Stimulated activated CD8-positive, alpha-beta memory T cell treated with anti-CD3 and anti-CD28 coated beads, Interleukin-4, amount 100 ng/mL, for 1 hour (primary cell): ENCODE data around the gene BCKDK.
"Not testable (repeated sequence)": the region's sequence is repeated elsewhere in the genome, so short reads cannot be mapped to it uniquely, and the experiment has no call there.

Experiments
- DNase-seq, 2 donors: peaks; one replicate each; pipeline ENCODE4 v3.0.0-alpha.2; 2020; ENCODE audit warnings: low read depth in 2 of 2, low spot score in 1 of 2

Gene BCKDK

DNA sequence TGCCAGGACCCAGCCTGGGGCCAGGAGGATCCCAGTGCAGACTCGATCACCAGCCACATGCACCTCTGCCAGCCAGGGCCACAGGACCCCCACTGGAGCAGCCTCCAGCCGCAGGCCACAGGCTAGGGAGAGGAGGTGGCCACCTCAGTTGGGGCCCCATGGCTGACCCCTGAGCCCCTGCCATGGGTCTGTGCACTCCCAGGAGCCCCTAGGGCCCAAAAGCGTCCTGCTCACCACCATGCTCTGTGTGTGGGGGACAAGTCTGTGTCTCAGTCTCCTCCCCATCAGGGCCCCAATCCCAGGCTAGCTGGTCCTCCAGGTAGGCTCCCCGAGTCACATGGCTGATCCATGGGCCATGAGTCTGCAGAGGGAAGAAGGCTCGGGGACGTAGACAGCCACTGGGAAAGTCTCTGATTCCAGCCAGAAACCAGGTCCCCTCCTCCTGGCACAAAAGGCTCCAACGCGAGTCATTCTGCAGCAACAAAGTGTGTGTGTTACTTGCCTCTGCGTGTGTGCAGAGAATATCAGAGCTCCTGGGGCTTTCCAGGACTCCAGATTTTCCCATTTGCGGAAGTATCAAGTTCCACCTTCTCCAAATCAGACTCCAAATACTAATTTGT lies 33.4 kb downstream of the BCKDK start:
- no peak for DNase-seq

DNA sequence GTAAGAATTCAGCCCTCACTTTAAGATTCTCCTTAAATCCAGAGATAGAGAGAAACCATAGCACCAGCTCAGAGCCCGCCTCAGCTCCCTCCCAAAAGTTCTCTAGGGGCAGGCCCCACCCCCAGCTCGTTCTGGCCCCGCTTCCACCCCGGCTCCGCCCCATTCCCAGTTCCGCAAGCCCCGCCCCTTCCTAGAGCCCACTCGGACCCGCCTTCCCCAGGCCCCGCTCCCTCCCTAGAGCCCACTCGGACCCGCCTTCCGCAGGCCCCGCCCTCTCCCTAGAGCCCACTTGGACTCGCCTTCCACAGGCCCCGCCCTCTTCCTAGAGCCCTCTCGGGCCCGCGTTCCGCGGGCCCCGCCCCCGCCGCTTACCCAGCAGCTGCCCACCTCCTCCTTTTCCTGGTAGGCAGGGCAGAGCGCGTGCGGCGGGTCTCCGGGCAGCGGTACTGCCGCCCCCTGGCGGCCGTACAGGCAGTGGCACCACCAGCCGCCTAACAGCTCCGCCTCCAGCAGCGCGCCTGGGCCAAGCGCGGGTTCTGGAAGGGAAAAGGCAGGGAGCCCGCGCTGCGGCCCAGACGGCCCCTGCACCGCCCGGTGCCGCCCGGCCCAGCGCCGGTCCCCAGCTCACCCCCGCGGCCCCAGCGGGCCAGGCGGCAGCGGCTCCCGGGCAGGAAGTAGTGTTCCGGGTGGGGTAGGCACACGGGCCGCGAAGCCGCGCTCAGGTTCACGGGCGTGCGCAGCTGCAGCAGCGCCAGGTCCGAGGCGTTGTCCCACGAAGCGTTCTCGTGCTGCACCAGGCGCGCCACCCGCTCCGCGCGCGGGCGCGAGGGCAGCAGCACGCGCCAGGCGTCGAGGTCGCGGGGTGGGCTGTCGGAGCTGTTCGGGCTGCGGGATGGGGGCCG lies 34.2 kb downstream of the BCKDK start:
- DNase-seq, result peak; percentile 91 to 93

- DNase-seq, result no peak
Observed at GRCh38 chr16:31143011-31143693, 35.0 kb downstream of the BCKDK start.

DNA sequence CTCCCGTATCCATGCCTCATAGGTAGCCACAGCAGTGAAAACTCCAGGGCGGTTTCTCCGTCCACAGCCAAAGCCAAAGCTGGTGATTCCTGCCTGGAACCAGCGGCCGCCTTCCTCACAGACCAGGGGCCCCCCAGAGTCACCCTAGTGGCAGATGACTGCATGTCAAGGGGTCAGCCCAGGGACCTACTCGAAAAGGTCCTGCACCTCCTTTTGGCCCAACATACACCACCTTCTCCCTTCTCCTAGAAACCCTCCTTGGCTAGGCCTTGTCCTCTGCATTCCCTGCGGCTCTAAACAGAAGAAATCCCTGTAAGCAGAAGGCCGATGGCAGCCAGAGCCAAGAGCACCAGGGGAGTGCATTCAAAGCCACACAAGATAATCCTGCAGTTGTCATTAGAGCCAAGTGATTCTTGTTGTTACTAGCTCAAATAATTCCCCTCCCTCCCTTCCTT lies 35.5 kb downstream of the BCKDK start:
- DNase-seq, result no peak

DNA sequence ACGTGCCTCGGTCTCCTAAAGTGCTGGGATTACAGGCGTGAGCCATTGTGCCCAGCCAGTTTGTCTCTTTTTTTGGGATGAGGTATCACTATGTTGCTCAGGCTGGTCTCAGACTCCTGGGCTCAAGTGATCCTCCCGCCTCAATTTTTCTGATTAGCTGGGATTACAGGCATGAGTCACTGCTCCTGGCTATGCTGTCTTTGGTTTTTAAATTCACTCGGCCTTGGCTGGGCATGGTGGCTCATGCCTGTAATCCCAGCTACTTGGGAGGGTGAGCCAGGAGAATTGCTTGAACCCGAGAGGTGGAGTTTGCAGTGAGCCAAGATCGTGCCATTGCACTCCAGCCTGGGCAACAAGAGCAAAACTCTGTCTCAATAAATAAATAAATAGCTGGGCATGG lies 36.2 kb downstream of the BCKDK start:
- DNase-seq, result not testable (repeated sequence)

- DNase-seq, result no peak
Observed at GRCh38 chr16:31145398-31145990, 37.3 kb downstream of the BCKDK start.

- no peak for DNase-seq
Observed at GRCh38 chr16:31147574-31147973, 39.4 kb downstream of the BCKDK start.

- DNase-seq, result no peak
Observed at GRCh38 chr16:31148281-31148728, 40.1 kb downstream of the BCKDK start.

- no peak for DNase-seq
Observed at GRCh38 chr16:31148896-31149295, 40.7 kb downstream of the BCKDK start.

- no peak for DNase-seq
Observed at GRCh38 chr16:31149332-31149731, 41.1 kb downstream of the BCKDK start.

DNA sequence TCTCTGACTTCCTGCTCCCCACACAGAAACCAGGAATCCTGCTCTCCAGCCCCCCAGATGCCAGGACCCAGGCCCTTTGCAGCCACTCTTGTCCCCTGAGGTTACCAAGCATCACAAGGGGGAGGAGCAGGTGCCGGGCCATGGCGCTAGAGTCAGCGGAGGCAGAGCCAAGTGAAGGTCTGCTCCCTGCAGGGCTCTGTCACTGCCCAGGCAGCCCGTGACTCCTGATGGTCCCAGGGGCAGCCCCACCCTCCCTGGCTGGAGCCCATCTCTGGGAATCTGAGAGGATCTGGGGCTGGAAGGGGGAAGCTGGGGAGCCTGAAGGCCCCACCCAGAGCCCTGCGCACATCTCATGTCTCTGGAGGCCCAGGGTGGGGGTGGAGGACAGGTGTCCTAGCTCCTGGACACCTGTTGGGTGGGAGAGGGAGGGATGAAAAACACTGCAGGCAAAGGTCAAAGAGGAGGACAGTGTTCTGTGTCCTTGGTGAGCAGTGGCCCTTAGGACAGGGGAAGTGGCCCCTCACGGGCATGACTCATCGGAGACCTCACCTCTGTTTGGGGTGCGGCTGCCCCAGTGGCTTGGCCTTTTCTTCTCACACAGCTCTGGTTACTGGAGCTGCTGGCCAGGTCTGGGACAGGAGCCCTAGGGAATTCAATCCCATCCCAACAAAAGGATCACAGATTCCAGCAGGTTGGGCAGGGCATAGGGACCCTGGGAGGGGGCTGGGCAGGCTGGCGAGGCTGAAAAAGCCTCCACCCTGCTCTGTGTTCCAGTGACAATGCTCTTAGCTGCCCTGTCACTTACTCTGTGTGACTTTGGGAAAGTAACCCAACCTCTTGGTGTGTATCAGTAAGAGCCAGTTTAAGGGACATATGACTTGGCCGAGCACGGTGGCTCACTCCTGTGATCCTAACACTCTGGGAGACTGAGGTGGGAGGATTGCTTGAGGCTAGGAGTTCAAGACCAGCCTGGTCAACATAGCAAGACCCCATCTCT lies 42.0 kb downstream of the BCKDK start, which contains the start of gene PRSS36:
Gene PRSS36, minus strand, starts transcription at position 173 of the 997 bp plus-strand sequence. Its CDS starts 31 bp downstream, at position 142.
- DNase-seq, result no peak

- not testable (repeated sequence) for DNase-seq
Observed at GRCh38 chr16:31150976-31151375, 42.8 kb downstream of the BCKDK start.

DNA sequence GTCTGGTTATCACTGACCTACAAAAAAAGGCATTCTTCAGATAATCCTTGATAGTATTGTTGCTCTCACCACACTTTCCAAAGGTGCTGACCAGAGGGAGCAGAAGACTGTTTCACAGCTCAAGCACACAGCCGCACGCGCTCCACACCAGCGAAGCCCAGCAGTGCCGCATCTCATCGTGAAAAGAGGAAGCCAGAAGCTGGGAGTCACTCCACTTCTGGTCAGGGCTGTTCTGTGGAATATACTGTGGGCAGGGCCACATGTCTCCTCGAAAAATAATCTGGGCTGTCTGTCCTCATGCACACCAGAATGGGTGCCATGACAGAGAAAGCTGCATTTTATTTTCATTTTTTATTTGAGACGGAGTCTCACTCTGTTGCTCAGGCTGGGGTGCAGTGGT lies 49.0 kb downstream of the BCKDK start:
- DNase-seq, result no peak
